ENCODE data around the gene HCN3.

- TF ChIP-seq POLR2A (IDR thresholded peaks at IDR 0.05) (no peak), CTCF (IDR thresholded peaks at IDR 0.05) (no peak), POLR2AphosphoS5 (IDR thresholded peaks at IDR 0.05) (no peak)
Measured at GRCh38 chr1:155242805-155243358, 34.4 kb upstream of the HCN3 start.
